ENCODE measurements around the gene APOL5.
"Not testable (repeated sequence)": the region's sequence is repeated elsewhere in the genome, so short reads cannot be mapped to it uniquely, and the experiment has no call there.

APOL5 gene

GRCh38 chr22:35732116-35732515 lies 14.4 kb downstream of the APOL5 start:
- H3K36me3 ChIP-seq (ENCODE audit: control insufficient read depth, insufficient read depth, low read length): no peaks in the 10 kb centered on the region
- H3K4me3 ChIP-seq (ENCODE audit: low read depth, low read length): no peak overlapping the region
- no peaks in the 10 kb centered on the region for H3K9me3 ChIP-seq (ENCODE audit: control insufficient read depth, insufficient read depth, low read length)
- no peak overlapping the region for H3K9ac ChIP-seq (ENCODE audit: low read depth, low read length)
- no peaks in the 10 kb centered on the region for H3K4me1 ChIP-seq (ENCODE audit: control insufficient read depth, insufficient read depth, low read length)
- H3K27ac ChIP-seq (ENCODE audit: low read depth, low read length): no peak overlapping the region
- no peaks in the 10 kb centered on the region for H3K27me3 ChIP-seq (ENCODE audit: control insufficient read depth, insufficient read depth, low read length)

- no peaks in the 10 kb centered on the region for H3K27me3 ChIP-seq (ENCODE audit: control insufficient read depth, insufficient read depth, low read length)
- no peak overlapping the region for H3K4me3 ChIP-seq (ENCODE audit: low read depth, low read length)
- no peaks in the 10 kb centered on the region for H3K9me3 ChIP-seq (ENCODE audit: control insufficient read depth, insufficient read depth, low read length)
- no peak overlapping the region for H3K9ac ChIP-seq (ENCODE audit: low read depth, low read length)
- H3K36me3 ChIP-seq (ENCODE audit: control insufficient read depth, insufficient read depth, low read length): no peaks in the 10 kb centered on the region
- H3K4me1 ChIP-seq (ENCODE audit: control insufficient read depth, insufficient read depth, low read length): no peaks in the 10 kb centered on the region
- H3K27ac ChIP-seq (ENCODE audit: low read depth, low read length): no peak overlapping the region
These were observed 15.4 kb downstream of the APOL5 start for GRCh38 chr22:35733036-35733435.

DNA sequence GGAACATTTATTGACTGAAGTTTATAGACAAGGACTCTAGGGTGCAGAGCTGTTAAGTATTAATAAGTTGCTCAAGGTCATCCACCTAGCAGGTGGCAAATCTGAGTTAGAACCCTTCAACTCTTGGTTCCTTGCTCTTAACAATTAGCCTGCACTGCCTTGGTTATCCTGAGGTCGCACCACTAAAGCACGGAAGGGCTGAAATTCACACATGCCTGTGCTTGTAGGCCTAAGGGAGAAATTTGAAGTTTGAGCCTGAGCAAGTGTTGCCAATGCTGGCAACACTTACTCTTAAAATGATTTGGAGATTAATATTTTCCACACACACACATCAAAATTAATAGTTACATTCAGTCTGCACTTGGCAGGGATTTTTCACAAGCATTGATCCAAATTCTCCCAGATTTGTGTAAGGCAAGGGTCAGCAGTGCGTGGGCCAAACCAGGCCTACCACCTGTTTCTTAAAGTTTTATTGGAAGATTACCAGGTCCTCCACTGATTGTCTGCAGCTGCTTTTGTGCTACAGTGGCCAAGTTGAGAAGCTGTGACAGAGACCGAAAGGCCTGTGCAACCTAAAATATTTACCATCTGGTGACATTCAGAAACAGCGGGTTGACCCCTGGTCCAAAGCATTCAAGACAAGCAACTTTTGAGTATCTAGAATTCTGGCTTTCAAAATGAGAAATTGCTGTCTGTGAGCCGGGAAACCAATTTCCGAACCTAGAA lies 16.3 kb downstream of the APOL5 start:
- no peak overlapping the region for H3K27ac ChIP-seq (ENCODE audit: low read depth, low read length)
- H3K4me1 ChIP-seq (ENCODE audit: control insufficient read depth, insufficient read depth, low read length): peaks cover 2% of the 10 kb centered on the region; the same call in 1 of the 2 replicates
- H3K9ac ChIP-seq (ENCODE audit: low read depth, low read length): no peak overlapping the region
- no peaks in the 10 kb centered on the region for H3K27me3 ChIP-seq (ENCODE audit: control insufficient read depth, insufficient read depth, low read length)
- H3K36me3 ChIP-seq (ENCODE audit: control insufficient read depth, insufficient read depth, low read length): peaks cover 3% of the 10 kb centered on the region; the same call in 1 of the 2 replicates
- H3K9me3 ChIP-seq (ENCODE audit: control insufficient read depth, insufficient read depth, low read length): no peaks in the 10 kb centered on the region
- no peak overlapping the region for H3K4me3 ChIP-seq (ENCODE audit: low read depth, low read length)

- Histone ChIP-seq H3K27ac (ENCODE audit: low read depth, low read length) (no peak overlapping the region), H3K4me1 (ENCODE audit: control insufficient read depth, insufficient read depth, low read length) (peaks cover 2% of the 10 kb centered on the region; the same call in 1 of the 2 replicates), H3K9me3 (ENCODE audit: control insufficient read depth, insufficient read depth, low read length) (no peaks in the 10 kb centered on the region), H3K27me3 (ENCODE audit: control insufficient read depth, insufficient read depth, low read length) (no peaks in the 10 kb centered on the region), H3K4me3 (ENCODE audit: low read depth, low read length) (no peak overlapping the region), H3K9ac (ENCODE audit: low read depth, low read length) (no peak overlapping the region), H3K36me3 (ENCODE audit: control insufficient read depth, insufficient read depth, low read length) (peaks cover 7% of the 10 kb centered on the region; the same call in 1 of the 2 replicates)
These were observed 16.8 kb downstream of the APOL5 start for GRCh38 chr22:35734517-35734827.

DNA sequence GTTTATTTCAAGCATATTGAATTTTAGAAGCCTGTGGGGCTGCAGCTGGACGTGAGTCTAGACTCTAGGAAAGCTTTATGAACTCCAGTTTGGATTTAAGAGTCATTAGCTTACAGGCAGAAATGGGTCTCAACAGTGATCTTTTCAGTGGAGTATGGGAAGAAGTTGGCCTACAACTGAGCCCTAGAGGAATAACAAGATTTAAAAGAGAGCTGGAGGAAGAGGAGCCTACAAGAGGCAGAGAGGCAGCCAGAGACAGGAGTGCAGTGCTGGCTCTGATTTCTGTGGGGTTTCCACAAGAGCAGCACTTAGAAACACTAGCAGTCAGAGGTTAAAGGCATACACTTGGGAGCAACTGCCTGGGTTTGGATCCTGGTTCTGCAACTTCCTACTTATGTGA lies 17.9 kb downstream of the APOL5 start:
- Histone ChIP-seq H3K4me1 (ENCODE audit: control insufficient read depth, insufficient read depth, low read length) (peaks cover 2% of the 10 kb centered on the region; the same call in 1 of the 2 replicates), H3K9me3 (ENCODE audit: control insufficient read depth, insufficient read depth, low read length) (no peaks in the 10 kb centered on the region), H3K27ac (ENCODE audit: low read depth, low read length) (no peak overlapping the region), H3K27me3 (ENCODE audit: control insufficient read depth, insufficient read depth, low read length) (no peaks in the 10 kb centered on the region), H3K4me3 (ENCODE audit: low read depth, low read length) (no peak overlapping the region), H3K36me3 (ENCODE audit: control insufficient read depth, insufficient read depth, low read length) (peaks cover 7% of the 10 kb centered on the region; the same call in 1 of the 2 replicates), H3K9ac (ENCODE audit: low read depth, low read length) (no peak overlapping the region)

DNA sequence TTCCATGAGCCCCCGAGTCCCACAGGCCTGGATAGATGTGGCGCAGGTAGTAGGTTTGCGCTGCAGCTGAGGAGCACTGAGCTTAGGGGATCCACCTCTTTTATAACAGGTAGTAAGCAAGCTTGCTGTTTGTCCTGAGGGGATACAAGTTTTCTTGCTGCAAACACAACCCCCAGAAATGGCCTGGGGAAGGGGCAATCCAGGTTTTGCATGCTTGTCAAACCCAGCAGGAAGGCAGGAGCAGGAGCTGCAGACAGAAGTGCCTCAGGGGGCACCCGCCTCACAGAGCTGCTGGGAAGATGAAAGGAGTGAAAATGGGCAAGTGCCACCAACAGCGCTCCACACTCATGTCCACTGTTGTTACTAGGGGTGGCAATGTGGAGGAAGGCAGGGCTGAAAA lies 18.5 kb downstream of the APOL5 start:
- H3K4me3 ChIP-seq (ENCODE audit: low read depth, low read length): no peak overlapping the region
- peaks cover 7% of the 10 kb centered on the region; the same call in 1 of the 2 replicates for H3K36me3 ChIP-seq (ENCODE audit: control insufficient read depth, insufficient read depth, low read length)
- no peaks in the 10 kb centered on the region for H3K9me3 ChIP-seq (ENCODE audit: control insufficient read depth, insufficient read depth, low read length)
- peaks cover 2% of the 10 kb centered on the region; the same call in 1 of the 2 replicates for H3K4me1 ChIP-seq (ENCODE audit: control insufficient read depth, insufficient read depth, low read length)
- H3K9ac ChIP-seq (ENCODE audit: low read depth, low read length): no peak overlapping the region
- no peaks in the 10 kb centered on the region for H3K27me3 ChIP-seq (ENCODE audit: control insufficient read depth, insufficient read depth, low read length)
- H3K27ac ChIP-seq (ENCODE audit: low read depth, low read length): no peak overlapping the region

- H3K4me1 ChIP-seq (ENCODE audit: control insufficient read depth, insufficient read depth, low read length): peaks cover 2% of the 10 kb centered on the region; the same call in 1 of the 2 replicates
- H3K36me3 ChIP-seq (ENCODE audit: control insufficient read depth, insufficient read depth, low read length): peaks cover 7% of the 10 kb centered on the region; the same call in 1 of the 2 replicates
- H3K4me3 ChIP-seq (ENCODE audit: low read depth, low read length): no peak overlapping the region
- no peaks in the 10 kb centered on the region for H3K27me3 ChIP-seq (ENCODE audit: control insufficient read depth, insufficient read depth, low read length)
- no peak overlapping the region for H3K9ac ChIP-seq (ENCODE audit: low read depth, low read length)
- no peak overlapping the region for H3K27ac ChIP-seq (ENCODE audit: low read depth, low read length)
- H3K9me3 ChIP-seq (ENCODE audit: control insufficient read depth, insufficient read depth, low read length): no peaks in the 10 kb centered on the region
These were observed 19.0 kb downstream of the APOL5 start for GRCh38 chr22:35736701-35737100.

- H3K4me1 ChIP-seq (ENCODE audit: control insufficient read depth, insufficient read depth, low read length); H3K9ac ChIP-seq (ENCODE audit: low read depth, low read length); H3K4me3 ChIP-seq (ENCODE audit: low read depth, low read length); H3K27me3 ChIP-seq (ENCODE audit: control insufficient read depth, insufficient read depth, low read length); H3K9me3 ChIP-seq (ENCODE audit: control insufficient read depth, insufficient read depth, low read length); H3K27ac ChIP-seq (ENCODE audit: low read depth, low read length): not testable (repeated sequence)
- H3K36me3 ChIP-seq (ENCODE audit: control insufficient read depth, insufficient read depth, low read length): peaks cover 14% of the 10 kb centered on the region
These were observed 20.2 kb downstream of the APOL5 start for GRCh38 chr22:35737886-35738285.

DNA sequence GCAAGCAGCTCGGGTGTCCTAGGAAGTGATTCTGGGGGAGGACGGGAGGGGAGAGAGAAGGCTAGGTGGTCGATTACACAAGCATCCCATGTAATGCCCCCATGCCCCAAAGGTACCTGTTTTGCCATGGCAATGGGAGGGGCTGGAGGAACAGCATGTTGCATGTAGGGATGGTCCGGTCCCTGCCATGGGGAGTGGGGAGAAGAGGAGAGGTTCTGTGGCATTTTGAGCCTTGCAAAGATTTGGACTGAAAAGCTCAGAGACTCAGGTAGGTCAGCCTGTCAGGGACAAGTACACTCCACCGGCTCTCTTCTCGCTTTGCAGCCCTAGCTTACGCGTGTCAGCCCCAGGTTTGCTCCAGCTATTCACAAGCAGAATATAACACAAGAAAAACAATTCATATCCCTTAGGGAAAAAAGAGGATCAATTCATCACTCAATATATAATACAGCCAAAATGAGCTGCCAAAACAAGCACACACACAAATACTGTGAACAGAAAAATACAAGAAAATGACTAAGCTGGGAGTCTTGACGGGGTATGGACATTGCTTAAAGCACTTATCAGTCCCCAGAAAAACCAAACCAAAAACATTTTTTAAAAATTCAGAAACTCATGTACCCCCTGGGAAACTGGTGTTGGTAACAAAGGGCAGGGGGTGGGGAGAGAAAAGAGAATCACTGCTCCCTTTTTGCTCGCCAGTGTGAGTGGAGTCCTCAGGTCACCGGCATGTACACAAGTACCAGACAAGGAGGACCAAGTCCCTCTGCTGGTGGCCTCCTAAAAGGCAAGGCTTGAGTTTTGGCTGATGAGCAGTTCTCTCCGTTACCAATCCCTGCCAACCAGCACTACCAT lies 21.6 kb downstream of the APOL5 start:
- no peak overlapping the region for H3K27ac ChIP-seq (ENCODE audit: low read depth, low read length)
- peaks cover 16% of the 10 kb centered on the region for H3K4me1 ChIP-seq (ENCODE audit: control insufficient read depth, insufficient read depth, low read length)
- H3K4me3 ChIP-seq (ENCODE audit: low read depth, low read length): no peak overlapping the region
- no peaks in the 10 kb centered on the region for H3K27me3 ChIP-seq (ENCODE audit: control insufficient read depth, insufficient read depth, low read length)
- H3K36me3 ChIP-seq (ENCODE audit: control insufficient read depth, insufficient read depth, low read length): peaks cover 28% of the 10 kb centered on the region
- H3K9me3 ChIP-seq (ENCODE audit: control insufficient read depth, insufficient read depth, low read length): no peaks in the 10 kb centered on the region
- no peak overlapping the region for H3K9ac ChIP-seq (ENCODE audit: low read depth, low read length)

GRCh38 chr22:35739931-35740380 lies 22.3 kb downstream of the APOL5 start:
- H3K27ac ChIP-seq (ENCODE audit: low read depth, low read length): no peak overlapping the region
- no peaks in the 10 kb centered on the region for H3K27me3 ChIP-seq (ENCODE audit: control insufficient read depth, insufficient read depth, low read length)
- H3K9ac ChIP-seq (ENCODE audit: low read depth, low read length): no peak overlapping the region
- peaks cover 34% of the 10 kb centered on the region for H3K36me3 ChIP-seq (ENCODE audit: control insufficient read depth, insufficient read depth, low read length)
- H3K9me3 ChIP-seq (ENCODE audit: control insufficient read depth, insufficient read depth, low read length): no peaks in the 10 kb centered on the region
- H3K4me3 ChIP-seq (ENCODE audit: low read depth, low read length): no peak overlapping the region
- H3K4me1 ChIP-seq (ENCODE audit: control insufficient read depth, insufficient read depth, low read length): peaks cover 16% of the 10 kb centered on the region

DNA sequence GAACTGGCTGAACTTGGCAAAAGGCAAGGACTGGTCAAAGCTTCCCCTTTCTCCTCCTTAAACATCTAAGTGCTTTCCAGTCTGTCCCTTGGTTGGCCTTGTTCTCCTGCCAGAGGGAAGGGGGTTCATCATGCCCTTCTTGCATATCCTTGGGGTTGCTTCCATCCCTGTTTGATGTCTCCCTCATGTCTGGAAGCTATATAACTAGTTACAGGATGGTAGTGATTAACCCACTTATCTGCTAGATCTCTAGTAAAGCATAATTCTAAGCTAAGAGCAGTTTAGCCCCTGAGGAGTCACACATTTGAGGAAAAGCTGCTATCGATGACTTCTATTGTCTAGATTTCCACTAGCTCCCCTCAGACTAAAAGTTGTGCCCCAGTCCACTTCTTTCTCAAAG lies 22.9 kb downstream of the APOL5 start:
- Histone ChIP-seq H3K27ac (ENCODE audit: low read depth, low read length) (no peak overlapping the region), H3K36me3 (ENCODE audit: control insufficient read depth, insufficient read depth, low read length) (peaks cover 40% of the 10 kb centered on the region), H3K27me3 (ENCODE audit: control insufficient read depth, insufficient read depth, low read length) (no peaks in the 10 kb centered on the region), H3K4me1 (ENCODE audit: control insufficient read depth, insufficient read depth, low read length) (peaks cover 16% of the 10 kb centered on the region), H3K4me3 (ENCODE audit: low read depth, low read length) (no peak overlapping the region), H3K9me3 (ENCODE audit: control insufficient read depth, insufficient read depth, low read length) (no peaks in the 10 kb centered on the region), H3K9ac (ENCODE audit: low read depth, low read length) (no peak overlapping the region)
